ENCODE data around the gene MDK. TPM values are rescaled to one million over a fixed set of nuclear protein-coding genes. Genes with fewer than 3 reads are reported as not detected.
"Not testable (repeated sequence)": the region's sequence is repeated elsewhere in the genome, so short reads cannot be mapped to it uniquely, and the experiment has no call there.

The MDK gene
- total RNA-seq, 1 experiment from 2014 or later, result 286 TPM

- peaks cover 12% of the 10 kb centered on the region; the same call in 1 of the 2 replicates for H3K79me2 ChIP-seq (ENCODE audit: insufficient read depth, low read length)
- H3K4me3 ChIP-seq (replicated peaks in 1 of 2; ENCODE audit: low read depth in 1 of 2, low read length in 2 of 2); H4K20me1 ChIP-seq (ENCODE audit: insufficient read depth); CTCF ChIA-PET; H3K36me3 ChIP-seq (ENCODE audit: control insufficient read depth in 1 of 2, insufficient read depth in 2 of 2, low read length in 2 of 2); DNase-seq (ENCODE audit: low read depth, low spot score); H3K9me2 ChIP-seq (ENCODE audit: insufficient read depth); H3K27me3 ChIP-seq (ENCODE audit: insufficient read depth, low read length); H2AFZ ChIP-seq (ENCODE audit: low read depth, low read length, poor library complexity, severe bottlenecking); BruUV-seq (replicated peaks); POLR2A ChIA-PET; RAD21 ChIA-PET (ENCODE audit: low non-redundant PET in 1 of 2, low total read pairs in 2 of 2, uncharacterized antibody in 2 of 2, unreplicated experiment in 2 of 2); H3K9me3 ChIP-seq (ENCODE audit: control insufficient read depth in 1 of 2, insufficient read depth in 1 of 2, low read depth in 1 of 2, low read length in 2 of 2): not testable (repeated sequence)
- ATAC-seq, result peak; percentile 24
- H3K4me2 ChIP-seq (ENCODE audit: low read length), result peak overlapping the region; percentile 100
- H3K9ac ChIP-seq (ENCODE audit: low read length), result peak overlapping the region; percentile 86
- H3K27ac ChIP-seq (ENCODE audit: low read depth, low read length), result peak overlapping the region; percentile 96
- peaks cover 23 to 52% of the 10 kb centered on the region in 2 experiments for H3K4me1 ChIP-seq (ENCODE audit: control insufficient read depth in 1 of 2, insufficient read depth in 2 of 2, low read length in 2 of 2)
- intact Hi-C loops (cut with micrococcal nuclease), result loop anchor here (10.0 kb wide), 2 partner anchors 235 to 425 kb away; partner anchors contain the start of genes ATG13 and HARBI1
Observed at GRCh38 chr11:46379482-46380293, 1.8 kb upstream of the MDK start.

DNA sequence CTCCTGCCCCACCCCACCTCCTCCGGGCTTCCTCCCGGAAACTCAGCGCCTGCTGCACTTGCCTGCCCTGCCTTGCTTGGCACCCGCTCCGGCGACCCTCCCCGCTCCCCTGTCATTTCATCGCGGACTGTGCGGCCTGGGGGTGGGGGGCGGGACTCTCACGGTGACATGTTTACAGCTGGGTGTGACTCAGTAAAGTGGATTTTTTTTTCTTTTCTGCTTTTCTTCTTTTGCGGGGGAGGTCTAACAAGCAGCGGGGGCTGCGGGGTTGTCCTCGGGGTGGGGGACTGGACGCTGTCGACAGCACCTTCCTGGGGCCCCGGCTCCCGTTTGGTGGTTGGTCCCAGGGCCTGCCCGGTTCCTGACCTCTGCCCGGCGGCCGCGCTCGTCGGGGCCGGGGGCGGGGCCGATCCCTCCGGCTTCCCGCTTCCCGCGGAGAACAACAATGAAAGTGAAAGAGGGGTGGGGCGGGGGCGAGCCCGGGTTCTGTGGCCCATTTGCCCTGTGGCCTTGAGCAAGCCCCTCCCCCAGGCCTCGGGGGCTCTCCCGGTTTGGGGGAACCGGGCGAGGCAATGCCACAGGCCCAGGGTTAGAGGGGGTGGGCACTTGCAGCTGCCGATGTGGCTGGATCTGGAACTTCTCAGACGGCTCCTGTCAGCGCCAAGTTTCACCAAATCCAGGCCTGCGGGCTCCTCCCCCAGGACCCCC lies 975 bp upstream of the MDK start:
- Histone ChIP-seq H3K4me2 (ENCODE audit: low read length) (peak overlapping the region; percentile 100), H3K9me2 (ENCODE audit: insufficient read depth) (no peaks in the 10 kb centered on the region), H3K4me1 (ENCODE audit: control insufficient read depth in 1 of 2, insufficient read depth in 2 of 2, low read length in 2 of 2) (peaks cover 23 to 56% of the 10 kb centered on the region in 2 experiments), H3K27me3 (ENCODE audit: insufficient read depth, low read length) (no peaks in the 10 kb centered on the region), H3K36me3 (ENCODE audit: control insufficient read depth in 1 of 2, insufficient read depth in 2 of 2, low read length in 2 of 2) (peaks cover 0 to 4% of the 10 kb centered on the region in 2 experiments; a peak in 2 of 4 replicates), H3K4me3 (replicated peaks in 1 of 2; ENCODE audit: low read depth in 1 of 2, low read length in 2 of 2) (peak overlapping the region; percentile 51 to 70), H3K27ac (ENCODE audit: low read depth, low read length) (peak overlapping the region; percentile 96), H3K79me2 (ENCODE audit: insufficient read depth, low read length) (peaks cover 12% of the 10 kb centered on the region; the same call in 1 of the 2 replicates), H3K9me3 (ENCODE audit: control insufficient read depth in 1 of 2, insufficient read depth in 1 of 2, low read depth in 1 of 2, low read length in 2 of 2) (no peaks in the 10 kb centered on the region), H2AFZ (ENCODE audit: low read depth, low read length, poor library complexity, severe bottlenecking) (no peak overlapping the region), H4K20me1 (ENCODE audit: insufficient read depth) (no peaks in the 10 kb centered on the region), H3K9ac (ENCODE audit: low read length) (peak overlapping the region; percentile 86)
- ChIA-PET RAD21 (ENCODE audit: low non-redundant PET in 1 of 2, low total read pairs in 2 of 2, uncharacterized antibody in 2 of 2, unreplicated experiment in 2 of 2) (no interaction called here), POLR2A (no interaction called here), CTCF (no interaction called here)
- ATAC-seq (peak; percentile 33), DNase-seq (ENCODE audit: low read depth, low spot score) (no peak)
- BruUV-seq (replicated peaks), result no TSS peak
- TF ChIP-seq EZH2 (IDR thresholded peaks at IDR 0.05), result no peak
- TF ChIP-seq ZFX (IDR thresholded peaks at IDR 0.05), result 0 out of 2 replicates have a peak, but pooled peaks have one; percentile 8
- peak; percentile 32 for TF ChIP-seq TCF7L2 (IDR thresholded peaks at IDR 0.05; ENCODE audit: borderline replicate concordance, extremely low read depth, insufficient read depth, insufficient read length)
- intact Hi-C loops (cut with micrococcal nuclease), result loop anchor here (10.0 kb wide), 2 partner anchors 234 to 424 kb away; partner anchors contain the start of genes ATG13 and HARBI1
